WTC11 (cell line): ENCODE measurements around the gene KIF5C. TPM values are rescaled to one million over a fixed set of nuclear protein-coding genes. Genes with fewer than 3 reads are reported as not detected.

Experiments used
- ATAC-seq: fragments of 200-7000 bp; cut with Tn5 transposase; 2 replicates; pipeline ENCODE4 v1.10.0; 2021; ENCODE audit warnings: mild to moderate bottlenecking, moderate library complexity
- CTCF ChIA-PET: fragments of 300-600 bp; sonication (Branson Sonifier 250); formaldehyde crosslinking; loops from one replicate; lab custom pipeline; 2021; ENCODE audit warnings: antibody characterized with exemption; lab: Charles Lee
- POLR2A ChIA-PET: fragments of 350-600 bp; sonication (Branson Sonifier 250); formaldehyde crosslinking; loops from one replicate; lab custom pipeline; 2021; ENCODE audit warnings: antibody characterized with exemption; lab: Charles Lee
- DNase-seq: peaks from one replicate; pipeline ENCODE4 v3.0.0; 2021; ENCODE audit warnings: low spot score
- H3K27ac Mint-ChIP-seq: 2 replicates; pipeline ENCODE4 v1.8.0; 2021; ENCODE audit warnings: mixed read lengths
- H3K27me3 Mint-ChIP-seq: 2 replicates; pipeline ENCODE4 v1.8.0; 2021; ENCODE audit warnings: low read depth, mild to moderate bottlenecking, moderate library complexity, mixed read lengths
- H3K36me3 Mint-ChIP-seq: 2 replicates; pipeline ENCODE4 v1.8.0; 2021; ENCODE audit warnings: mixed read lengths
- H3K4me1 Mint-ChIP-seq: 2 replicates; pipeline ENCODE4 v1.8.0; 2022; ENCODE audit warnings: mixed read lengths
- H3K4me3 Mint-ChIP-seq: 2 replicates; pipeline ENCODE4 v1.8.0; 2021; ENCODE audit warnings: mild to moderate bottlenecking, moderate library complexity, mixed read lengths
- H3K9me3 Mint-ChIP-seq: 2 replicates; pipeline ENCODE4 v1.8.0; 2021; ENCODE audit warnings: mixed read lengths
- ETV6 ChIP-seq: sonication (generic); formaldehyde crosslinking; IDR thresholded peaks from 2 replicates; pipeline ENCODE4 v1.8.1; 2022; ENCODE audit warnings: mild to moderate bottlenecking, missing genetic modification reagents
- GRHL2 ChIP-seq: fragments of 250-450 bp; sonication (Bioruptor Pico); IDR thresholded peaks from 2 replicates; pipeline ENCODE4 v1.8.0; 2022; ENCODE audit warnings: mild to moderate bottlenecking, moderate library complexity; ENCODE audit not compliant: insufficient replicate concordance, severe bottlenecking
- NFATC4 ChIP-seq: fragments of 250-450 bp; sonication (Bioruptor Pico); IDR thresholded peaks from 2 replicates; pipeline ENCODE4 v1.9.0; 2021; ENCODE audit warnings: mild to moderate bottlenecking
- NFE2L1 ChIP-seq: sonication (generic); formaldehyde crosslinking; IDR thresholded peaks from 2 replicates; pipeline ENCODE4 v1.8.1; 2023; ENCODE audit warnings: missing genetic modification reagents
- NR2C2 ChIP-seq: sonication (generic); formaldehyde crosslinking; IDR thresholded peaks from 2 replicates; pipeline ENCODE4 v1.8.0; 2022; ENCODE audit warnings: mild to moderate bottlenecking, missing genetic modification reagents
- RORB ChIP-seq: fragments of 250-450 bp; sonication (Bioruptor Pico); IDR thresholded peaks from 2 replicates; pipeline ENCODE4 v1.9.0; 2021; ENCODE audit warnings: mild to moderate bottlenecking
- SMAD4 ChIP-seq: sonication (generic); formaldehyde crosslinking; IDR thresholded peaks from 2 replicates; pipeline ENCODE4 v1.8.0; 2022; ENCODE audit warnings: mild to moderate bottlenecking, missing genetic modification reagents
- SP1 ChIP-seq: sonication (generic); formaldehyde crosslinking; conservative IDR thresholded peaks from 2 replicates; pipeline ENCODE4 v1.8.1; 2022; ENCODE audit warnings: missing genetic modification reagents
- ZNF121 ChIP-seq: sonication (generic); formaldehyde crosslinking; IDR thresholded peaks from 2 replicates; pipeline ENCODE4 v1.8.0; 2023; ENCODE audit warnings: missing genetic modification reagents
- total RNA-seq: library from RNA; stranded (reverse); gene quantifications from 3 replicates; pipeline ENCODE4 v1.2.3, GENCODE V29; 2021
- TF ChIP-seq, protein P1 (sequence below): sonication (generic); formaldehyde crosslinking; IDR thresholded peaks from 2 replicates; pipeline ENCODE4 v1.8.1; 2023; ENCODE audit warnings: mild to moderate bottlenecking, missing genetic modification reagents
- TF ChIP-seq, protein P2 (sequence below): sonication (generic); formaldehyde crosslinking; IDR thresholded peaks from 2 replicates; pipeline ENCODE4 v1.8.1; 2023; ENCODE audit warnings: mild to moderate bottlenecking, missing genetic modification reagents
- TF ChIP-seq, protein P3 (sequence below): sonication (generic); formaldehyde crosslinking; IDR thresholded peaks from 2 replicates; pipeline ENCODE4 v1.8.1; 2023; ENCODE audit warnings: mild to moderate bottlenecking, moderate library complexity, missing genetic modification reagents
- TF ChIP-seq, protein P4 (sequence below): fragments of 250-450 bp; sonication (Bioruptor Pico); IDR thresholded peaks from 2 replicates; pipeline ENCODE4 v1.9.0; 2021; ENCODE audit warnings: moderate library complexity, mild to moderate bottlenecking, inconsistent platforms, borderline replicate concordance
- TF ChIP-seq, protein P5 (sequence below): sonication (generic); formaldehyde crosslinking; IDR thresholded peaks from 2 replicates; pipeline ENCODE4 v1.8.1; 2023; ENCODE audit warnings: mild to moderate bottlenecking, missing genetic modification reagents, moderate library complexity
- TF ChIP-seq, protein P6 (sequence below): sonication (generic); formaldehyde crosslinking; IDR thresholded peaks from 2 replicates; pipeline ENCODE4 v1.8.0; 2022; ENCODE audit warnings: mild to moderate bottlenecking, missing genetic modification reagents
- TF ChIP-seq, protein P7 (sequence below): fragments of 250-450 bp; sonication (Bioruptor Pico); conservative IDR thresholded peaks from 2 replicates; pipeline ENCODE4 v1.9.0; 2021; ENCODE audit warnings: mild to moderate bottlenecking

KIF5C gene
- total RNA-seq, 1 experiment from 2014 or later, result 73.5 TPM

DNA sequence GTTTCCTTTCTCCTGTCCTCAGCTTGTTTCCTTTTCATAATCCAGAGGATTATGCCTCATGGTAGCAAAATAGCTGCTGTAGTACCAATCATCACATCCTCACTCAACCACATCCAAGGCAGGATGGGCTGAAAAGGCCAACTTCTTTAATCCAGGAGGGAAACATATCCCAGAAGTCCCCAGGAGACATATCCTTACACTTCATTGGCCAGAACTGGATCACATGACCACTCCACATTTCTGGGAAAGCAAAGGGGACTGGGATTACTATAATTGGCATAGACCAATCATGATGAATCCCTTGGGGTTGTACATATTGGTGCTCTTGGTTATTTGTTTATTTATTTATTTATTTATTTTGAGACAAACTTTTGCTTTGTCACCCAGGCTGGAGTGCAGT lies 109.4 kb downstream of the KIF5C start:
- no peak for ATAC-seq

DNA sequence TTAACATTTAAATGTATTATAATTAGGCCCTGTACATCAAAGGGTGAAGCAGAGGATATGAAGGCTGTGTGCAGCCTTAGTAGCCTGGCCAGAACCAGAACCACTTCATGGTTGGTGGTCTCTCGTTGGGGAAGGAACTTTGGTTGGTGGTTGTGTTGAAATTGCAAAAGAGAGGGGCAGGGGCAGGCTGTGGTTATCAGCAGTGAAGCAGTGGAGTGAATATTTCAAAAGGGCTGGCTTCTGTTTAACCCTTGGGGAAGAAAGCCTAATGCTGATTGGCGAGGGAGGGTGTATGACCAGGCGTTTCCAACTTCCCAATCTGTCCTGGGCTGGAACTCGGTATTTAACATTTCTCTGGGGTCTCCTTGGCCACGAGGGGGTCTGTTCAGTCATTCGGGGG lies 112.3 kb downstream of the KIF5C start:
- TF ChIP-seq, protein P1, sequence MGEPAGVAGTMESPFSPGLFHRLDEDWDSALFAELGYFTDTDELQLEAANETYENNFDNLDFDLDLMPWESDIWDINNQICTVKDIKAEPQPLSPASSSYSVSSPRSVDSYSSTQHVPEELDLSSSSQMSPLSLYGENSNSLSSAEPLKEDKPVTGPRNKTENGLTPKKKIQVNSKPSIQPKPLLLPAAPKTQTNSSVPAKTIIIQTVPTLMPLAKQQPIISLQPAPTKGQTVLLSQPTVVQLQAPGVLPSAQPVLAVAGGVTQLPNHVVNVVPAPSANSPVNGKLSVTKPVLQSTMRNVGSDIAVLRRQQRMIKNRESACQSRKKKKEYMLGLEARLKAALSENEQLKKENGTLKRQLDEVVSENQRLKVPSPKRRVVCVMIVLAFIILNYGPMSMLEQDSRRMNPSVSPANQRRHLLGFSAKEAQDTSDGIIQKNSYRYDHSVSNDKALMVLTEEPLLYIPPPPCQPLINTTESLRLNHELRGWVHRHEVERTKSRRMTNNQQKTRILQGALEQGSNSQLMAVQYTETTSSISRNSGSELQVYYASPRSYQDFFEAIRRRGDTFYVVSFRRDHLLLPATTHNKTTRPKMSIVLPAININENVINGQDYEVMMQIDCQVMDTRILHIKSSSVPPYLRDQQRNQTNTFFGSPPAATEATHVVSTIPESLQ (CRISPR knock-in tag), result no peak
- TF ChIP-seq ZNF121 (CRISPR knock-in tag), result no peak
- TF ChIP-seq, protein P2, sequence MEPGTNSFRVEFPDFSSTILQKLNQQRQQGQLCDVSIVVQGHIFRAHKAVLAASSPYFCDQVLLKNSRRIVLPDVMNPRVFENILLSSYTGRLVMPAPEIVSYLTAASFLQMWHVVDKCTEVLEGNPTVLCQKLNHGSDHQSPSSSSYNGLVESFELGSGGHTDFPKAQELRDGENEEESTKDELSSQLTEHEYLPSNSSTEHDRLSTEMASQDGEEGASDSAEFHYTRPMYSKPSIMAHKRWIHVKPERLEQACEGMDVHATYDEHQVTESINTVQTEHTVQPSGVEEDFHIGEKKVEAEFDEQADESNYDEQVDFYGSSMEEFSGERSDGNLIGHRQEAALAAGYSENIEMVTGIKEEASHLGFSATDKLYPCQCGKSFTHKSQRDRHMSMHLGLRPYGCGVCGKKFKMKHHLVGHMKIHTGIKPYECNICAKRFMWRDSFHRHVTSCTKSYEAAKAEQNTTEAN (CRISPR knock-in tag), result no peak
- TF ChIP-seq SP1, result no peak
- TF ChIP-seq, protein P3, sequence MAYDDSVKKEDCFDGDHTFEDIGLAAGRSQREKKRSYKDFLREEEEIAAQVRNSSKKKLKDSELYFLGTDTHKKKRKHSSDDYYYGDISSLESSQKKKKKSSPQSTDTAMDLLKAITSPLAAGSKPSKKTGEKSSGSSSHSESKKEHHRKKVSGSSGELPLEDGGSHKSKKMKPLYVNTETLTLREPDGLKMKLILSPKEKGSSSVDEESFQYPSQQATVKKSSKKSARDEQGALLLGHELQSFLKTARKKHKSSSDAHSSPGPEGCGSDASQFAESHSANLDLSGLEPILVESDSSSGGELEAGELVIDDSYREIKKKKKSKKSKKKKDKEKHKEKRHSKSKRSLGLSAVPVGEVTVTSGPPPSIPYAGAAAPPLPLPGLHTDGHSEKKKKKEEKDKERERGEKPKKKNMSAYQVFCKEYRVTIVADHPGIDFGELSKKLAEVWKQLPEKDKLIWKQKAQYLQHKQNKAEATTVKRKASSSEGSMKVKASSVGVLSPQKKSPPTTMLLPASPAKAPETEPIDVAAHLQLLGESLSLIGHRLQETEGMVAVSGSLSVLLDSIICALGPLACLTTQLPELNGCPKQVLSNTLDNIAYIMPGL (CRISPR knock-in tag), result no peak
- TF ChIP-seq RORB (CRISPR knock-in tag), result no peak
- TF ChIP-seq SMAD4 (CRISPR knock-in tag), result no peak
- no peak for TF ChIP-seq NFATC4
- no peak overlapping the region for H3K27ac Mint-ChIP-seq
- no peak for ATAC-seq
- POLR2A ChIA-PET, result no interaction called here
- peaks cover 5% of the 10 kb centered on the region; the same call in 1 of the 2 replicates for H3K4me1 Mint-ChIP-seq
- CTCF ChIA-PET, result interaction anchor here (1.3 kb wide), 1 partner anchor 60 kb away, joined by 4 read pairs; no protein-coding TSS in a partner anchor
- H3K4me3 Mint-ChIP-seq, result no peak overlapping the region
- peaks cover 62% of the 10 kb centered on the region for H3K36me3 Mint-ChIP-seq
- DNase-seq, result no peak
- no peaks in the 10 kb centered on the region for H3K9me3 Mint-ChIP-seq
- H3K27me3 Mint-ChIP-seq, result no peaks in the 10 kb centered on the region

More for the DNA sequence above, 109.4 kb downstream of the KIF5C start:
- Mint-ChIP-seq H3K27me3 (no peaks in the 10 kb centered on the region), H3K36me3 (peaks cover 60% of the 10 kb centered on the region), H3K4me3 (no peak overlapping the region), H3K27ac (no peak overlapping the region), H3K4me1 (peaks cover 8% of the 10 kb centered on the region), H3K9me3 (no peaks in the 10 kb centered on the region)
- DNase-seq, result no peak
- TF ChIP-seq, protein P4, sequence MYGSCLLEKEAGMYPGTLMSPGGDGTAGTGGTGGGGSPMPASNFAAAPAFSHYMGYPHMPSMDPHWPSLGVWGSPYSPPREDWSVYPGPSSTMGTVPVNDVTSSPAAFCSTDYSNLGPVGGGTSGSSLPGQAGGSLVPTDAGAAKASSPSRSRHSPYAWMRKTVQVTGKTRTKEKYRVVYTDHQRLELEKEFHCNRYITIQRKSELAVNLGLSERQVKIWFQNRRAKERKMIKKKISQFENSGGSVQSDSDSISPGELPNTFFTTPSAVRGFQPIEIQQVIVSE (CRISPR knock-in tag), result no peak
- TF ChIP-seq, protein P5, sequence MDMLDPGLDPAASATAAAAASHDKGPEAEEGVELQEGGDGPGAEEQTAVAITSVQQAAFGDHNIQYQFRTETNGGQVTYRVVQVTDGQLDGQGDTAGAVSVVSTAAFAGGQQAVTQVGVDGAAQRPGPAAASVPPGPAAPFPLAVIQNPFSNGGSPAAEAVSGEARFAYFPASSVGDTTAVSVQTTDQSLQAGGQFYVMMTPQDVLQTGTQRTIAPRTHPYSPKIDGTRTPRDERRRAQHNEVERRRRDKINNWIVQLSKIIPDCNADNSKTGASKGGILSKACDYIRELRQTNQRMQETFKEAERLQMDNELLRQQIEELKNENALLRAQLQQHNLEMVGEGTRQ, result peak; percentile 37; the same call in 1 of the 2 replicates
- ChIA-PET POLR2A (no interaction called here), CTCF (interaction anchor here (1.1 kb wide), 1 partner anchor 48 kb away, joined by 3 read pairs; no protein-coding TSS in a partner anchor)

DNA sequence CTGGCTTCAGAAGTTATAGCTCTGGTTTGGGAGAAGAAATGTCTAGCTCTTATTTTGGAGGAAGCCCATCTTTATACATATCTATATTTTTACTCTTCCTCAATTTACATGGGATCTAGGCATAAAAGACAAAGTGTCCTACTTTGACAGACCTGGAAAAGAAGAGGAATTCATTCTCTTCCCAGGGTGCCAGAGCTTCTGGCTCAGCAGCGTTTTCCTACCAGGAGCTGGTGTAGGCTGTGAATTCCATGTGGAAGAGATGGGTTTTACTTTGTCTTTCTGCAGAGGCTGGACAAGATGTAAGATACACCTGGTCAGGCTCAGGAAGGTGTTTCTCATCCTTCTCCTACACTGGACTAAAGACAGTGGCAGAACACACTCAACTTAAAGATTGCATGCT lies 113.3 kb downstream of the KIF5C start:
- TF ChIP-seq GRHL2 (CRISPR knock-in tag) (no peak), NFE2L1 (CRISPR knock-in tag) (no peak), ETV6 (CRISPR knock-in tag) (no peak), NR2C2 (CRISPR knock-in tag) (no peak)
- TF ChIP-seq, protein P6, sequence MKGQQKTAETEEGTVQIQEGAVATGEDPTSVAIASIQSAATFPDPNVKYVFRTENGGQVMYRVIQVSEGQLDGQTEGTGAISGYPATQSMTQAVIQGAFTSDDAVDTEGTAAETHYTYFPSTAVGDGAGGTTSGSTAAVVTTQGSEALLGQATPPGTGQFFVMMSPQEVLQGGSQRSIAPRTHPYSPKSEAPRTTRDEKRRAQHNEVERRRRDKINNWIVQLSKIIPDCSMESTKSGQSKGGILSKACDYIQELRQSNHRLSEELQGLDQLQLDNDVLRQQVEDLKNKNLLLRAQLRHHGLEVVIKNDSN, result no peak
- TF ChIP-seq, protein P7, sequence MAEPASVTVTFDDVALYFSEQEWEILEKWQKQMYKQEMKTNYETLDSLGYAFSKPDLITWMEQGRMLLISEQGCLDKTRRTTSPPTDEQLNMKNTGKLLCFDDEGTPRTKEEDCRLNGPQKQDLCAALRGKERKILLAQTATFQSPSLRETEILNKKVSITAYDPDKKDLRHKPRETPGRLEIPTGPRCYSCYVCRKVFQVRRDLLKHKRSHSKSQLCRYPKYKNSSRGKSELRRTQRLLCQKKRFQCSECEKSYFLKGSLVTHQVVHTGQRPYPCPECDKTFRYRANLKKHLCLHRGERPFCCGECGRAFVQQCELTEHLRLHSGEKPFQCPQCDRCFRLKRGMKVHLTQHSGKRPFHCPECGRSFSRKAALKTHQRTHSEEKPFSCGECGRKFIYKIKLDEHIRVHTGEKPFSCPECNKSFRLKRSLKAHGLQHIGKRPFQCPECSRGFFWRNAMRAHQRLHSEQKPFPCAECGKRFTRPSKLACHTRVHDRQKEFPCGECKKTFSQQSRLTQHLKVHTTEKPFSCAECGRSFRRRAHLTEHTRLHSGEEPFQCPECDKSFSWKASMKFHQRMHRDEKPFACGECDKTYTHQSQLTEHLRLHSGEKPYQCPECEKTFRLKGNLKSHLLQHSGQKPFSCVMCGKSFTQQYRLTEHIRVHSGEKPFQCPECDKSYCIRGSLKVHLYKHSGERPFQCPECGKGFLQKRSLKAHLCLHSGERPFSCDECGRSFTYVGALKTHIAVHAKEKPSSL (CRISPR knock-in tag), result no peak
- ChIA-PET CTCF (no interaction called here), POLR2A (no interaction called here)
- no peak for DNase-seq
- Mint-ChIP-seq H3K27me3 (no peaks in the 10 kb centered on the region), H3K36me3 (peaks cover 51% of the 10 kb centered on the region), H3K4me3 (no peak overlapping the region), H3K9me3 (no peaks in the 10 kb centered on the region), H3K27ac (no peak overlapping the region), H3K4me1 (peaks cover 5% of the 10 kb centered on the region; the same call in 1 of the 2 replicates)
- no peak for ATAC-seq
